NCI-H1436 (cell line): ENCODE measurements around the gene RNF220.
"Not testable (repeated sequence)": the region's sequence is repeated elsewhere in the genome, so short reads cannot be mapped to it uniquely, and the experiment has no call there.

Experiments used
- DNase-seq: peaks from one replicate; lab custom pipeline; 2025; lab: John Stamatoyannopoulos, UW

The RNF220 gene

DNA sequence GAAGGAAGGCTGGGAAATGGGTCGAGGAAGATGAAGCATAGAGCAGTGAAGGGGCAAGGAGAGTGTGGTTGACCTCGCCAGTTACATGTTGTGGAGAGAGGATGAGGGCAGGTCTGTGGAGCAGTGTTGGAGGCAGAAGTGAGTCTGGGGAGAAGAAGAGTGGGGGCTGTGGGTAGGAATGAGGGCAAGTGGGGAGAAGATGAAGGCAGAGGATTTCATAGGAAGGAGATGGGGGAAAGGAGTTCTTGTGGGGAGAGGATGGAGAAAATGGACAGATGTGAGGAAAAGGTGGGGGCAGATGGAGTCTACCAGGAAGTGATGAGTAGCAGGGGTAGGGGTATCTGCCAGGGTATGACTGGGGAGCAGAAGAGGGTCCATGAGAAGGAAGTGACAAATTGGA, 273.1 kb downstream of the RNF220 start:
- DNase-seq, result no peak

GRCh38 chr1:44678626-44679025, 273.6 kb downstream of the RNF220 start:
- no peak for DNase-seq

DNA sequence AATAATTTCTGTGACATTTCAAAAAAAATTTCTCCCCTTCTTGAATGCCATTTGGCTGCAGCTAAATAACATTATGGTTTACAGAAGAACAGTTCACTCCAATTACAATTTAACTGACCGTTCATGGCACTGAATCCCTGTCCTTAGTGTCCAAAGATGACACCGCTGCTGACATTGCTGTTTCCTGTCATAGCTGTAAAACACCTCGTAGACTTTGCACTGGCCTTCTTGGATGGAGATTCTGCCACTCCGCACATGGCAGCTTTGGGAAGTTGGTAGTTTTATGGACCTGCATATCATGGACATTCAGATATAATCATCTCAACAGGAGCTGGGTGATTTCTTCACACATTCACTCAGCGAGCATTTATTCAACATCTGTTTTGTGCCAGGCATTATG, 274.4 kb downstream of the RNF220 start:
- DNase-seq, result no peak

DNA sequence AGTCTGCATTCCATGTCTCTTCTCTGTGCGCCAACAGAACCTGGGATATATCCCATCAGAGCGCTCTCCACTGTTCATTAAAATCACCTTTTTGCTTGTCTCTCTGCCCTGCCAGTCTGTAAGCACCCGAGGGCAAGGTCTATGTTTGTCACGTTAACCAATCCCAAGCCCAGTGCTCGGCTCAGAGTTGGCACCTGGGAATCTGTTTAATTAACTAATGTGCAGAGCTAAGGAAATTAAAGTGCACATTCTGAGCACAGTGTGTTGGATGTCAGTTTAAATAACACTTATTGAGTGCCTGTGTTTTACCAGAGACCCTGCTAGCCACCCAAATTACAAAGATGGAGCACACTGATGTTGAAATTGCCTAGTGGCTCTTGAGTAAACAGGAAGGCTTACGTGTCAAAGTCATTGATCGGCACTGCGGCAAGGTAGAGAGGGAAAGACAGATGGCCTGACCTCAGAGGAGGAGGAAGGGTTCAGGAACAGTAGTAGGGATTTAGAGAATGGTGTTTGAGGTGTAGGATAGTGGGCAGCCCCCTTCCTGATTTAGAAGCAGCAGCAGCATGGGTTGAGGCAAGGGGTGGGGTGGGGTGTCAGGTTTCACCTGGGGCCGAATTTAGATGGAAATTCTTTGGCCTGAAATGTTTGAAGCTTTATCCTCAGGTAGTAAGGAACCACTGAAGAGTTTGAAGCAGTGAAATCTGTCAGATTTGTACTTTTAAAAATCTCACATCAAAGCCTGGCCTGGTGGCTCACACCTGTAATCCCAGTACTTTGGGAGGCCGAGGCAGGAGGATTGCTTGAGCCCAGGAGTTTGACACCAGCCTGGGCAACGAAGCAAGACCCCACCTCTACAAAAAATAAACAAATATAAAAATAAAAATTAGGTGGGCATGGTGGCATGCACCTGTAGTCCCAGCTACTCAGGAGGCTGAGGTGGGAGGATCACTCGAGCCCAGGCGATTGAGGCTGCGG, 277.1 kb downstream of the RNF220 start:
- DNase-seq, result peak; percentile 35

- no peak for DNase-seq
These were observed 277.8 kb downstream of the RNF220 start for GRCh38 chr1:44682883-44683265.

DNA sequence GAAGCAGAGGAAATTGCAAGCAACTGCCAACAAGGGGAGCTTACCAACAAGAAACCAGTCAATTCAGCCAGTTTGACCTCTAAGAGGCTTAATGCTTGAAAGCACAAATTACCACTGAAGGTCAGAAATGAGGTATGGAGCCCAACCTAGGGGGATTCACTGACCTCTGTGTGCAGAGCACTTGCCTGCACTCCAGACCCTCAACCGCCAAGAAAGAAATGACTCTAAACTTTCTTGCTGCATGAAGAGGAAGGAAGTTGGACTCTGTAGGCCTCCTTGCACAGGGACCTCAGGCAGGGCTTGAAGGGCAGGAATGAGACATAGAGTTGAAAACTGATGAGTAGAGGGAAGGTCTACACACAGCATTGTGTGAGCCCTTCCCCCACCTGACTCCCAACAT, 279.5 kb downstream of the RNF220 start:
- no peak for DNase-seq

DNA sequence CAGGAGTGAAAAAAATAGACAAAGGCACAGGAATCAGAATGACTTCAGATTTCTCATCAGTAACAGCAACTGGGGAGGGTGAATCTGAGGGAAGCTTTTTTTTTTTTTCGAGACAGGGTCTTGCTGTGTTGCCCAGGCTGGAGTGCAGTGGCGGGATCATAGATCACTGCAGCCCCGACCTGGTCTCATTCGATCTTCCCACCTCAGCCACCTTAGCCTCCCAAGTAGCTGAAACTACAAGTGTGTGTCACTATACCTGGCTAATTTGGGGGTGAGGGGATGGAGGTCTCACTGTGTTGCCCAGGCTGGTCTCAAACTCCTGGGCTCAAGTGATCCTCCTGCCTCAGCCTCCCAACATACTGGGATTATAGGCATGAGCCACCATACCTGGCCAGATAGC, 280.2 kb downstream of the RNF220 start:
- DNase-seq, result no peak

DNA sequence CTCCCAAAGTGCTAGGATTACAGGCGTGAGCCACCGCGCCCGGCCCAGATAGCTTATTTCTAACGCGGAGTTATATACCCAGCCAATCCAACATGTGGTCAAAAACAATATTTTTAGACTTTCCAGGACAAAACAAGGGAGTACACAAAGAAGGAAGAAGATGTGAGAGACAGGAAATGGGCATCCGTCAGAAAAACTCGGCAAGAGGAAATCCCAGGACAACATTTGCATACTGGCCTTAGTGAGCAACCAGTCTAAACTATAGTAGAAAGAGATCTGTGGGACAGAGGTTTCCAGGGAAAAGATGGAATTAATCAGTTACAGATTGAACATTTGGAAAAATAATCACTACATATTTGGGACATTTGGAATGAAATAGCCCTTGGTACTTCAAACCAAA, 280.8 kb downstream of the RNF220 start:
- DNase-seq, result no peak

DNA sequence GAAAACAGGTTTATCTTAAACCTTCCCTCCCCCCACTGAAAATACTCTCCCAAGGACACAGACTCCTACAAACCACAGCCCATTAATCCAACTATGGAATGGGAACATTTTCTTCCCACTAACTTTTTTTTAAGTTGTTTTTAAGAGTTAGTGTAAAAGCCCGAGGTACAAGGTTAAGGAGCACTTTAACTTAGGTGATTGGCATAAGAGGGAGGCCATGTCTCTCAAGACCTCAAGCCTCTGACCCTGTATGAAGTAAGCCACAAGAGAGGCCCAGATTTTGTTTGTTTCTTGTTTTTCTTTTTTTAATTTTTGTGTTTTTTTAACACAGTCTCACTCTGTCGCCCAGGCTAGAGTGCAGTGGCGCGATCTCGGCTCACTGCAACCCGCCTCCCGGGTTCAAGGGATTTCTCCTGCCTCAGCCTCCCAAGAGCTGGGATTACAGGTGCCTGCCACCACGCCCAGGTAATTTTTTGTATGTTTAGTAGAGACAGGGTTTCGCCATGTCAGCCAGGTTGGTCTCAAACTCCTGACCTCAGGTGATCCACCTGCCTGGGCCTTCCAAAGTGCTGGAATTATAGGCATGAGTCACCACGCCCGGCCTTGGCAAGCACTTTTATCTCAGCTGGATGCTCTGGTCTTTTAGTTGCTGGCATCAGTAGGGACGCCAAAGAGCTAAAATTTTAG, 283.8 kb downstream of the RNF220 start:
- DNase-seq, result no peak

GRCh38 chr1:44689447-44689765, 284.4 kb downstream of the RNF220 start:
- DNase-seq, result no peak

GRCh38 chr1:44693159-44693558, 288.1 kb downstream of the RNF220 start:
- DNase-seq, result no peak

DNA sequence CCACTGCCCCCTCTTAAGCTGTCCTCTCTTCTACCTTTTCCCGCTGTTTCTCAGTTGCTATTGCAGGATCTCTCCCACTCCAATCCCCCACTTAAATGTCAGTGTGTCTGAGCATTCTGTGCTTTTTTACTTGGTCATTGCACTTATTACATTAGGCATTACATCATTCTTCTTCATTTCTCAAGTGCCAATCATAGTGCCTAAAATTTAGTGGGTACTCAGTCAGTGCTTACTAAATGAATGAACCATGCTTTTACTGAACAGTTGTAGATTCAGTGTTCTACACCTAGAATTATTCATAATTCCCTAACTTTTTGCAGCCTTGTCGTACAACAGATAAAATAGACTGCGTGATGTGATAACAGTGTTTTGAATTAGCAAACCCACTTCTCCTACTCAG, 288.8 kb downstream of the RNF220 start:
- no peak for DNase-seq

GRCh38 chr1:44694863-44695478, 289.9 kb downstream of the RNF220 start:
- no peak for DNase-seq

- DNase-seq, result no peak
These were observed 290.6 kb downstream of the RNF220 start for GRCh38 chr1:44695671-44696070.

DNA sequence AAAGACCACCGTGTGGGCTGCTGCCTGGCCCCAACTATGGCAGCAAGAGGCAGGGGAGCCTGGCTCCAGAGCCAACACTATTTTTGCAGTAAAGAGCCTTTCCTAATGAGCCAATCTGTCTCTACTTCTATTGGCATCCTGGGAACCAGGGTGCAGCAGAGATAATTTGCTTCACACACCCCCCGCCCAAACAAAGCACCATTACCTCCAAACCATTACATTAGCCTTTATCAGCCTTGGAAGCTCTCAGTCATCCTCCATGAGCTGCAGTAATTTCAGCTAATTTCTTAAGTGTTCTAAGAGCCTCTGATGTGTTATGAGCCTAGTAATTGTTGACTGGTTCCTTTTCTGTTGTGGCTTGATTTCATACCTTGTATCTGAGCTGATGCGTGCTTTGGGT, 291.0 kb downstream of the RNF220 start:
- DNase-seq, result peak; percentile 59

DNA sequence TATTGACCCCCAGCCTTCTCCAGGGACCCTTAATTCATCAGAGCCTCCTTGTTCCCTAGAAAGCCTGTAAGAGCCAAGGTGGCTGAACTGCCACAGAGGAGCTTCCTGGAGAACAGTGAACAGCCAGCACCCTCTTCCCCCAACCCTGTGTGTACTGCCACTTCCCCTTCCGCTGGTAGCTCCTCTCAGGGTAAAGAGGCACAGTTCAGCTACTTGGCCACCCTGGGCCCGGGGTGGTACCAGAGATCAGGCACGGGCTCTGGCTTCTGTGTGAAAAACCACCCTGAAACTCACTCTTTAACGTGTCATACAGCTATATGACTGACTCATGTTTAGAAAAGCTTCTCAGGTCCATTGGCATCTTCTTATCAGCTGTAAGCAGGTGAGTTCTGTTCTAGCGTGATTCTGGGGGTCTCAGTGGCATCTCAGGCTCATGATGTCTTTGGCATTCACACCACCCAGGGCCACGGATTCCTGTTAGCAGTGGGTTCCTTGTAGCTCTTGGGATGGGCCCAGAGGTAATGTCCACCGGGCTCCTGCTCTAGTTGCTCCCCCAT, 291.8 kb downstream of the RNF220 start:
- DNase-seq, result no peak

GRCh38 chr1:44698138-44698537, 293.1 kb downstream of the RNF220 start:
- DNase-seq, result no peak

DNA sequence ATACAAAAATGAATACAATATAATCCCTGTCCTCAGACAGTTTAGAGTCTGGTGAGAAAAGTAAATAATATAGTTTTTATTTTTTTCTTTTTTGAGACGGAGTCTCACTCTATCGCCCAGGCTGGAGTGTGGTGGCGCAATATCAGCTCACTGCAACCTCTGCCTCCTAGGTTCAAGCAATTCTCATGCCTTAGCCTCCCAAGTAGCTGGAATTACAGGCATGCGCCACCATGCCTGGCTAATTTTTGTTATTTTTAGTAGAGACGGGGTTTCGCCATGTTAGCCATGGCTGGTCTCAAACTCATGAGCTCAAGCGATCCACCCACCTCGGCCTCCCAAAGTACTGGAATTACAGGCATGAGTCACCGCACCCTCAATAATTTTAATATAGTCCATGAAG, 294.3 kb downstream of the RNF220 start:
- not testable (repeated sequence) for DNase-seq

GRCh38 chr1:44700573-44700972, 295.5 kb downstream of the RNF220 start:
- no peak for DNase-seq

- no peak for DNase-seq
These were observed 296.1 kb downstream of the RNF220 start for GRCh38 chr1:44701141-44701573.
